Fibroblast of skin of right quadriceps (primary cell): Measurements from ENCODE around the gene CD248.
"Not testable (repeated sequence)": the region's sequence is repeated elsewhere in the genome, so short reads cannot be mapped to it uniquely, and the experiment has no call there.

ENCODE experiments used
- DNase-seq: peaks from one replicate; pipeline ENCODE4 v3.0.0-alpha.2; 2013

The CD248 gene

GRCh38 chr11:66327171-66328030, 10.6 kb upstream of the CD248 start:
- peak; percentile 78 for DNase-seq

- peak; percentile 76 for DNase-seq
These were observed 9.6 kb upstream of the CD248 start for GRCh38 chr11:66326261-66327111.

GRCh38 chr11:66325263-66325671, 8.4 kb upstream of the CD248 start:
- DNase-seq = no peak

GRCh38 chr11:66324664-66325063, 7.8 kb upstream of the CD248 start:
- peak; percentile 78 for DNase-seq

GRCh38 chr11:66323684-66324083, 6.8 kb upstream of the CD248 start:
- no peak for DNase-seq

- peak; percentile 14 for DNase-seq
These were observed 6.0 kb upstream of the CD248 start for GRCh38 chr11:66322732-66323427.

GRCh38 chr11:66321606-66322005, 4.8 kb upstream of the CD248 start:
- no peak for DNase-seq

GRCh38 chr11:66320748-66321147, 3.9 kb upstream of the CD248 start:
- DNase-seq = not testable (repeated sequence)

- not testable (repeated sequence) for DNase-seq
These were observed 3.4 kb upstream of the CD248 start for GRCh38 chr11:66320289-66320688.

GRCh38 chr11:66318600-66318970, 1.7 kb upstream of the CD248 start:
- DNase-seq = no peak

- DNase-seq = peak; percentile 93
These were observed 1.1 kb upstream of the CD248 start for GRCh38 chr11:66317723-66318599.

- peak; percentile 85 for DNase-seq
These were observed 478 bp upstream of the CD248 start for GRCh38 chr11:66317322-66317722.

GRCh38 chr11:66315921-66316811, 678 bp downstream of the CD248 start:
- DNase-seq = no peak

GRCh38 chr11:66315498-66315885, 1.4 kb downstream of the CD248 start:
- DNase-seq = no peak

GRCh38 chr11:66314561-66315497, 2.0 kb downstream of the CD248 start:
- no peak for DNase-seq

GRCh38 chr11:66314186-66314501, 2.7 kb downstream of the CD248 start:
- DNase-seq = no peak

- peak; percentile 55 for DNase-seq
These were observed 3.3 kb downstream of the CD248 start for GRCh38 chr11:66313321-66314185.

- peak; percentile 100 for DNase-seq
These were observed 4.1 kb downstream of the CD248 start for GRCh38 chr11:66312549-66313320.
